Measurements from ENCODE around the gene NMRAL1. TPM values are rescaled to one million over a fixed set of nuclear protein-coding genes. Genes with fewer than 3 reads are reported as not detected.
A peak's percentile ranks its signal among the peaks of the same experiment; 100 is the strongest.

The NMRAL1 gene
- total and polyA plus RNA-seq, 10 of the 15 experiments (the other 5 are each of a cell fraction or from before 2014, with no cell fraction given), result 4.8 to 102 (median 62.5) TPM

GRCh38 chr16:4515611-4516233 is 41.3 kb upstream of the NMRAL1 start (continued):
- TF ChIP-seq NR2C2 (IDR thresholded peaks at IDR 0.05; ENCODE audit: borderline replicate concordance, control insufficient read depth, insufficient read length, low read depth) (no peak), POLR2AphosphoS2 (IDR thresholded peaks at IDR 0.05; ENCODE audit: low read depth, low read length) (no peak), ZNF217 (IDR thresholded peaks at IDR 0.05) (no peak), RFX5 (IDR thresholded peaks at IDR 0.05; ENCODE audit: low read depth, low read length) (no peak), FOXK2 (IDR thresholded peaks at IDR 0.05) (no peak), MAX (IDR thresholded peaks at IDR 0.05; ENCODE audit: low read depth, low read length) (no peak), SREBF2 (IDR thresholded peaks at IDR 0.05; ENCODE audit: low read length) (no peak), BRCA1 (IDR thresholded peaks at IDR 0.05; ENCODE audit: low read depth, low read length) (no peak), PKNOX1 (IDR thresholded peaks at IDR 0.05) (peak; percentile 43; the same call in 1 of the 2 replicates), TAF1 (IDR thresholded peaks at IDR 0.05; ENCODE audit: borderline replicate concordance, low read depth, low read length) (no peak), KAT2A (conservative IDR thresholded peaks at IDR 0.05; ENCODE audit: control insufficient read depth, low read depth, low read length) (no peak), KLF5 (IDR thresholded peaks at IDR 0.05; ENCODE audit: partially characterized antibody) (peak; percentile 30), RAD51 (IDR thresholded peaks at IDR 0.05) (no peak), MTA2 (IDR thresholded peaks at IDR 0.05; ENCODE audit: low read depth) (0 out of 2 replicates have a peak, but pooled peaks have one; percentile 33), CUX1 (IDR thresholded peaks at IDR 0.05; ENCODE audit: insufficient replicate concordance, low read depth, low read length) (no peak), RBBP5 (conservative IDR thresholded peaks at IDR 0.05) (no peak), SRF (IDR thresholded peaks at IDR 0.05; ENCODE audit: low read depth in 2 of 2, low read length in 2 of 2) (no peak), YY1 (IDR thresholded peaks at IDR 0.05; ENCODE audit: low read depth, low read length) (no peak)
- TF ChIP-seq, protein P1, sequence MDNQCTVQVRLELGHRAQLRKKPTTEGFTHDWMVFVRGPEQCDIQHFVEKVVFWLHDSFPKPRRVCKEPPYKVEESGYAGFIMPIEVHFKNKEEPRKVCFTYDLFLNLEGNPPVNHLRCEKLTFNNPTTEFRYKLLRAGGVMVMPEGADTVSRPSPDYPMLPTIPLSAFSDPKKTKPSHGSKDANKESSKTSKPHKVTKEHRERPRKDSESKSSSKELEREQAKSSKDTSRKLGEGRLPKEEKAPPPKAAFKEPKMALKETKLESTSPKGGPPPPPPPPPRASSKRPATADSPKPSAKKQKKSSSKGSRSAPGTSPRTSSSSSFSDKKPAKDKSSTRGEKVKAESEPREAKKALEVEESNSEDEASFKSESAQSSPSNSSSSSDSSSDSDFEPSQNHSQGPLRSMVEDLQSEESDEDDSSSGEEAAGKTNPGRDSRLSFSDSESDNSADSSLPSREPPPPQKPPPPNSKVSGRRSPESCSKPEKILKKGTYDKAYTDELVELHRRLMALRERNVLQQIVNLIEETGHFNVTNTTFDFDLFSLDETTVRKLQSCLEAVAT (IDR thresholded peaks at IDR 0.05), result 0 out of 2 replicates have a peak, but pooled peaks have one; percentile 46
- TF ChIP-seq, protein P2, sequence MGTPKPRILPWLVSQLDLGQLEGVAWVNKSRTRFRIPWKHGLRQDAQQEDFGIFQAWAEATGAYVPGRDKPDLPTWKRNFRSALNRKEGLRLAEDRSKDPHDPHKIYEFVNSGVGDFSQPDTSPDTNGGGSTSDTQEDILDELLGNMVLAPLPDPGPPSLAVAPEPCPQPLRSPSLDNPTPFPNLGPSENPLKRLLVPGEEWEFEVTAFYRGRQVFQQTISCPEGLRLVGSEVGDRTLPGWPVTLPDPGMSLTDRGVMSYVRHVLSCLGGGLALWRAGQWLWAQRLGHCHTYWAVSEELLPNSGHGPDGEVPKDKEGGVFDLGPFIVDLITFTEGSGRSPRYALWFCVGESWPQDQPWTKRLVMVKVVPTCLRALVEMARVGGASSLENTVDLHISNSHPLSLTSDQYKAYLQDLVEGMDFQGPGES (IDR thresholded peaks at IDR 0.05), result no peak
- TF ChIP-seq, protein P3, sequence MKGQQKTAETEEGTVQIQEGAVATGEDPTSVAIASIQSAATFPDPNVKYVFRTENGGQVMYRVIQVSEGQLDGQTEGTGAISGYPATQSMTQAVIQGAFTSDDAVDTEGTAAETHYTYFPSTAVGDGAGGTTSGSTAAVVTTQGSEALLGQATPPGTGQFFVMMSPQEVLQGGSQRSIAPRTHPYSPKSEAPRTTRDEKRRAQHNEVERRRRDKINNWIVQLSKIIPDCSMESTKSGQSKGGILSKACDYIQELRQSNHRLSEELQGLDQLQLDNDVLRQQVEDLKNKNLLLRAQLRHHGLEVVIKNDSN (IDR thresholded peaks at IDR 0.05; ENCODE audit: borderline replicate concordance, extremely low read length, insufficient read depth, low read depth, low read length), result no peak

Measured in GM12878 (cell line).